Measurements from ENCODE around the gene ITGB3.

GRCh38 chr17:47212458-47212857 lies 41.2 kb upstream of the ITGB3 start:
- TF ChIP-seq CTCF (IDR thresholded peaks at IDR 0.05) (no peak), POLR2A (IDR thresholded peaks at IDR 0.05) (no peak)

All from breast epithelium (tissue), 3 donors.